GM23338 (cell line): Measurements from ENCODE around the gene ADAD2. TPM values are rescaled to one million over a fixed set of nuclear protein-coding genes. Genes with fewer than 3 reads are reported as not detected.

ENCODE experiments used
- ATAC-seq: fragments of 200-7000 bp; cut with Tn5 transposase; 3 replicates; pipeline ENCODE4 v1.9.1; 2020
- DNase-seq: peaks from one replicate; pipeline ENCODE4 v3.0.0-alpha.2; 2015; ENCODE audit warnings: low spot score
- H2AFZ ChIP-seq: fragments of 200-600 bp; sonication (generic); 2 replicates; pipeline ENCODE4 v1.8.0; 2016; ENCODE audit warnings: antibody characterized with exemption, mild to moderate bottlenecking, moderate library complexity
- H3F3A ChIP-seq: fragments of 200-600 bp; sonication (generic); replicated peaks from 2 replicates; pipeline ENCODE4 v1.8.0; 2017; ENCODE audit warnings: antibody characterized with exemption, mixed run types, low read depth
- H3K27ac ChIP-seq: fragments of 200-600 bp; sonication (generic); 2 replicates; pipeline ENCODE4 v1.6.1; 2016; ENCODE audit warnings: low read depth
- H3K27me3 ChIP-seq: fragments of 200-600 bp; sonication (generic); 2 replicates; pipeline ENCODE4 v1.8.0; 2016; ENCODE audit warnings: mild to moderate bottlenecking, mixed run types, moderate library complexity; ENCODE audit not compliant: insufficient read depth
- H3K36me3 ChIP-seq: fragments of 200-600 bp; sonication (generic); 2 replicates; pipeline ENCODE4 v1.8.0; 2016; ENCODE audit warnings: mild to moderate bottlenecking; ENCODE audit not compliant: insufficient read depth
- H3K4me1 ChIP-seq: fragments of 200-600 bp; sonication (generic); 2 replicates; pipeline ENCODE4 v1.8.0; 2016; ENCODE audit warnings: mild to moderate bottlenecking, moderate library complexity; ENCODE audit not compliant: insufficient read depth
- H3K4me2 ChIP-seq: fragments of 200-600 bp; sonication (generic); 2 replicates; pipeline ENCODE4 v1.7.1; 2017; ENCODE audit warnings: mixed run types
- H3K4me3 ChIP-seq: fragments of 200-600 bp; sonication (generic); 2 replicates; pipeline ENCODE4 v1.6.1; 2016; ENCODE audit warnings: mixed run types
- H3K79me2 ChIP-seq: fragments of 200-600 bp; sonication (generic); replicated peaks from 2 replicates; pipeline ENCODE4 v1.8.0; 2017; ENCODE audit warnings: mild to moderate bottlenecking; ENCODE audit not compliant: insufficient read depth
- H3K9me2 ChIP-seq: fragments of 200-600 bp; sonication (generic); 2 replicates; pipeline ENCODE4 v1.8.0; 2017; ENCODE audit not compliant: insufficient read depth
- H4K20me1 ChIP-seq: fragments of 200-600 bp; sonication (generic); replicated peaks from 2 replicates; pipeline ENCODE4 v1.8.0; 2017; ENCODE audit warnings: mild to moderate bottlenecking; ENCODE audit not compliant: insufficient read depth
- H3K27ac Mint-ChIP-seq: 2 replicates; pipeline ENCODE4 v1.8.0; 2020; ENCODE audit warnings: inconsistent platforms, mild to moderate bottlenecking, moderate library complexity, mixed read lengths
- H3K27me3 Mint-ChIP-seq: 3 replicates; pipeline ENCODE4 v1.8.0; 2022; ENCODE audit warnings: low read depth, mild to moderate bottlenecking, moderate library complexity, mixed read lengths, inconsistent platforms; ENCODE audit not compliant: insufficient read depth, poor library complexity
- H3K36me3 Mint-ChIP-seq: 3 replicates; pipeline ENCODE4 v1.8.0; 2021; ENCODE audit warnings: low read depth, mild to moderate bottlenecking, inconsistent platforms, moderate library complexity, mixed read lengths
- H3K4me1 Mint-ChIP-seq: 3 replicates; pipeline ENCODE4 v1.8.0; 2020; ENCODE audit warnings: mild to moderate bottlenecking, inconsistent platforms, mixed read lengths
- H3K4me3 Mint-ChIP-seq: 3 replicates; pipeline ENCODE4 v1.8.0; 2021; ENCODE audit warnings: moderate library complexity, mild to moderate bottlenecking, inconsistent platforms, mixed read lengths
- H3K9me3 Mint-ChIP-seq: 3 replicates; pipeline ENCODE4 v1.8.0; 2020; ENCODE audit warnings: moderate library complexity, mild to moderate bottlenecking, inconsistent platforms, mixed read lengths
- CREB1 ChIP-seq: fragments of 250-450 bp; sonication (Bioruptor Pico); IDR thresholded peaks from 2 replicates; pipeline ENCODE4 v1.5.0; 2020; ENCODE audit warnings: low read depth, mild to moderate bottlenecking, moderate library complexity
- EZH2 ChIP-seq: fragments of 200-600 bp; sonication (generic); IDR thresholded peaks from one replicate; pipeline ENCODE4 v1.8.0; 2017; ENCODE audit warnings: antibody characterized with exemption, mild to moderate bottlenecking, low read depth; ENCODE audit not compliant: unreplicated experiment
- EZH2phosphoT487 ChIP-seq: fragments of 200-600 bp; sonication (generic); IDR thresholded peaks from one replicate; pipeline ENCODE4 v1.8.1; 2018; ENCODE audit warnings: antibody characterized with exemption; ENCODE audit not compliant: unreplicated experiment
- JUNB ChIP-seq: IDR thresholded peaks from one replicate; pipeline ENCODE4 v1.6.1; 2016; ENCODE audit warnings: antibody characterized with exemption; ENCODE audit not compliant: unreplicated experiment
- POLR2AphosphoS5 ChIP-seq: IDR thresholded peaks from 2 replicates; pipeline ENCODE4 v1.6.1; 2016; ENCODE audit warnings: antibody characterized with exemption, low read depth
- STAT1 ChIP-seq: IDR thresholded peaks from one replicate; pipeline ENCODE4 v1.6.1; 2016; ENCODE audit warnings: antibody characterized with exemption; ENCODE audit not compliant: unreplicated experiment
- ZNF114 ChIP-seq: fragments of 250-450 bp; sonication (Bioruptor Pico); IDR thresholded peaks from 2 replicates; pipeline ENCODE4 v1.5.0; 2020; ENCODE audit warnings: mild to moderate bottlenecking, moderate library complexity
- polyA plus RNA-seq: library from polyadenylated mRNA; unstranded; fragments of >200 nt; fragmentation: Nextera tagmentation; extraction: Ambion mirVana; gene quantifications from 2 replicates; pipeline ENCODE4 v1.2.1, GENCODE V29; 2016
- total RNA-seq: library from RNA; depleted of rRNA; stranded (reverse); fragments of >200 nt; shearing (Covaris generic); gene quantifications from 2 replicates; pipeline ENCODE4 v1.2.3, GENCODE V29; 2014
- TF ChIP-seq, protein P1 (sequence below): fragments of 250-450 bp; sonication (Bioruptor Pico); IDR thresholded peaks from 2 replicates; pipeline ENCODE4 v1.5.0; 2020; ENCODE audit warnings: mild to moderate bottlenecking, moderate library complexity
- TF ChIP-seq, protein P2 (sequence below), 2 experiments: fragments of 200-600 bp in 1 of 2; sonication (generic) in 1 of 2; conservative IDR thresholded peaks; 2 replicates each; pipeline versions ENCODE4 v1.5.1 to v1.6.1; 2016 to 2017; ENCODE audit warnings: antibody characterized with exemption in 2 of 2, low read depth in 2 of 2, mild to moderate bottlenecking in 2 of 2, moderate library complexity in 1 of 2
- TF ChIP-seq, protein P3 (sequence below): IDR thresholded peaks from 2 replicates; pipeline ENCODE4 v1.6.1; 2016; ENCODE audit warnings: antibody characterized with exemption

ADAD2 gene
- total and polyA plus RNA-seq, 2 experiments from 2014 or later = 1.6 to 4.5 TPM

DNA sequence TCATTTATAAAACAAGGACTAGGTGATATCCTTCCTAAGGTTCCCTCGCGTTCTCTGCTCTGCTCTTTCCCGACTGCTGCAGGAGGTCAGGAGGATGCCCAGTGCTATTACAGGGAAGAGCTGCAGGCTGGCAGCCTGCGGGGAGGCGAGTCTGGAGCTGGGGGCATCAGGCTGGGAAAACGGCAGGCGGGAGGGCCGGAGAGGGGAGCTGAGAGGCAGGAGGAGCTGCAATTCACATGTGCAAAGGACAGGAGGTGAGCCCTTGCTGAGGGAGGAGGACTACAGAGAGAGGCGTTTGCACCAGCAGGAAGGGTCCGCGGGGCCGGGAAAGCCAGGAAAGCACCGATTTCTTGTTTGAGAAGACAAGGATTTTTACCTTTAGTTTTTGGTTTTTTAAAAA, 8.1 kb downstream of the ADAD2 start (continued):
- TF ChIP-seq, protein P1, sequence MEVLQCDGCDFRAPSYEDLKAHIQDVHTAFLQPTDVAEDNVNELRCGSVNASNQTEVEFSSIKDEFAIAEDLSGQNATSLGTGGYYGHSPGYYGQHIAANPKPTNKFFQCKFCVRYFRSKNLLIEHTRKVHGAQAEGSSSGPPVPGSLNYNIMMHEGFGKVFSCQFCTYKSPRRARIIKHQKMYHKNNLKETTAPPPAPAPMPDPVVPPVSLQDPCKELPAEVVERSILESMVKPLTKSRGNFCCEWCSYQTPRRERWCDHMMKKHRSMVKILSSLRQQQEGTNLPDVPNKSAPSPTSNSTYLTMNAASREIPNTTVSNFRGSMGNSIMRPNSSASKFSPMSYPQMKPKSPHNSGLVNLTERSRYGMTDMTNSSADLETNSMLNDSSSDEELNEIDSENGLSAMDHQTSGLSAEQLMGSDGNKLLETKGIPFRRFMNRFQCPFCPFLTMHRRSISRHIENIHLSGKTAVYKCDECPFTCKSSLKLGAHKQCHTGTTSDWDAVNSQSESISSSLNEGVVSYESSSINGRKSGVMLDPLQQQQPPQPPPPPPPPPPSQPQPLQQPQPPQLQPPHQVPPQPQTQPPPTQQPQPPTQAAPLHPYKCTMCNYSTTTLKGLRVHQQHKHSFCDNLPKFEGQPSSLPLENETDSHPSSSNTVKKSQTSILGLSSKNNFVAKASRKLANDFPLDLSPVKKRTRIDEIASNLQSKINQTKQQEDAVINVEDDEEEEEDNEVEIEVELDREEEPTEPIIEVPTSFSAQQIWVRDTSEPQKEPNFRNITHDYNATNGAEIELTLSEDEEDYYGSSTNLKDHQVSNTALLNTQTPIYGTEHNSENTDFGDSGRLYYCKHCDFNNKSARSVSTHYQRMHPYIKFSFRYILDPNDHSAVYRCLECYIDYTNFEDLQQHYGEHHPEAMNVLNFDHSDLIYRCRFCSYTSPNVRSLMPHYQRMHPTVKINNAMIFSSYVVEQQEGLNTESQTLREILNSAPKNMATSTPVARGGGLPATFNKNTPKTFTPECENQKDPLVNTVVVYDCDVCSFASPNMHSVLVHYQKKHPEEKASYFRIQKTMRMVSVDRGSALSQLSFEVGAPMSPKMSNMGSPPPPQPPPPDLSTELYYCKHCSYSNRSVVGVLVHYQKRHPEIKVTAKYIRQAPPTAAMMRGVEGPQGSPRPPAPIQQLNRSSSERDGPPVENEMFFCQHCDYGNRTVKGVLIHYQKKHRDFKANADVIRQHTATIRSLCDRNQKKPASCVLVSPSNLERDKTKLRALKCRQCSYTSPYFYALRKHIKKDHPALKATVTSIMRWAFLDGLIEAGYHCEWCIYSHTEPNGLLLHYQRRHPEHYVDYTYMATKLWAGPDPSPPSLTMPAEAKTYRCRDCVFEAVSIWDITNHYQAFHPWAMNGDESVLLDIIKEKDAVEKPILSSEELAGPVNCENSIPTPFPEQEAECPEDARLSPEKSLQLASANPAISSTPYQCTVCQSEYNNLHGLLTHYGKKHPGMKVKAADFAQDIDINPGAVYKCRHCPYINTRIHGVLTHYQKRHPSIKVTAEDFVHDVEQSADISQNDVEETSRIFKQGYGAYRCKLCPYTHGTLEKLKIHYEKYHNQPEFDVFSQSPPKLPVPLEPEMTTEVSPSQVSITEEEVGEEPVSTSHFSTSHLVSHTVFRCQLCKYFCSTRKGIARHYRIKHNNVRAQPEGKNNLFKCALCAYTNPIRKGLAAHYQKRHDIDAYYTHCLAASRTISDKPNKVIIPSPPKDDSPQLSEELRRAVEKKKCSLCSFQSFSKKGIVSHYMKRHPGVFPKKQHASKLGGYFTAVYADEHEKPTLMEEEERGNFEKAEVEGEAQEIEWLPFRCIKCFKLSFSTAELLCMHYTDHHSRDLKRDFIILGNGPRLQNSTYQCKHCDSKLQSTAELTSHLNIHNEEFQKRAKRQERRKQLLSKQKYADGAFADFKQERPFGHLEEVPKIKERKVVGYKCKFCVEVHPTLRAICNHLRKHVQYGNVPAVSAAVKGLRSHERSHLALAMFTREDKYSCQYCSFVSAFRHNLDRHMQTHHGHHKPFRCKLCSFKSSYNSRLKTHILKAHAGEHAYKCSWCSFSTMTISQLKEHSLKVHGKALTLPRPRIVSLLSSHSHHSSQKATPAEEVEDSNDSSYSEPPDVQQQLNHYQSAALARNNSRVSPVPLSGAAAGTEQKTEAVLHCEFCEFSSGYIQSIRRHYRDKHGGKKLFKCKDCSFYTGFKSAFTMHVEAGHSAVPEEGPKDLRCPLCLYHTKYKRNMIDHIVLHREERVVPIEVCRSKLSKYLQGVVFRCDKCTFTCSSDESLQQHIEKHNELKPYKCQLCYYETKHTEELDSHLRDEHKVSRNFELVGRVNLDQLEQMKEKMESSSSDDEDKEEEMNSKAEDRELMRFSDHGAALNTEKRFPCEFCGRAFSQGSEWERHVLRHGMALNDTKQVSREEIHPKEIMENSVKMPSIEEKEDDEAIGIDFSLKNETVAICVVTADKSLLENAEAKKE (CRISPR knock-in tag) = no peak

DNA sequence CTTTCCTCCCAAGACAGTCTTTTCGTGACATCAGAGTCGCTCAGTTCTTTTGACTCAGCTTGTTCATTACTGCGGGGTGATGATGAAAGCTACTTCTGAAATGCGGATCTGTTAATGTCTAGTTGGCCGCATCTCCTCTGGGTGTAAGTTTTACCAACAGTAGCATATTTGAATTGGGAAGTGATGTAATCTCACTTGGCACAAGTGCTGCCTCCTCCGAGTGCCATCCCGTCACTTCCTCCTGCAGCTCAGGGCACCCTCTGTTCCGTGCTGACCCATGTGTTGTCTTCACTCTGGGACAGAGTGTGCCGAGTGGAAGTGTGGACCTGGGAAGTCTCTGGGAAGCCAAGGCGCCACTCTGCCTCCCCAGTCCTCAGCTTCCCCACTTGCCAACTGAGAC, 8.9 kb downstream of the ADAD2 start:
- H3K9me2 ChIP-seq = no peaks in the 10 kb centered on the region
- no peaks in the 10 kb centered on the region for H3K36me3 Mint-ChIP-seq
- H3K4me1 ChIP-seq = no peaks in the 10 kb centered on the region
- no peak overlapping the region for H2AFZ ChIP-seq
- H3K79me2 ChIP-seq = no peaks in the 10 kb centered on the region
- no peaks in the 10 kb centered on the region for H3F3A ChIP-seq
- H3K36me3 ChIP-seq = no peaks in the 10 kb centered on the region
- no peak overlapping the region for H3K4me2 ChIP-seq
- no peaks in the 10 kb centered on the region for H3K27me3 ChIP-seq
- H3K27ac ChIP-seq = no peak overlapping the region
- no peaks in the 10 kb centered on the region for H3K9me3 Mint-ChIP-seq
- ATAC-seq = no peak
- peaks cover 7% of the 10 kb centered on the region for H3K27me3 Mint-ChIP-seq
- peaks cover 17% of the 10 kb centered on the region for H3K4me1 Mint-ChIP-seq
- DNase-seq = no peak
- no peaks in the 10 kb centered on the region for H4K20me1 ChIP-seq
- no peak overlapping the region for H3K4me3 ChIP-seq
- no peak overlapping the region for H3K27ac Mint-ChIP-seq
- no peak overlapping the region for H3K4me3 Mint-ChIP-seq
- TF ChIP-seq EZH2 (no peak), ZNF114 (no peak), CREB1 (CRISPR knock-in tag) (no peak), JUNB (no peak), EZH2phosphoT487 (no peak), POLR2AphosphoS5 (no peak), STAT1 (no peak)
- TF ChIP-seq, protein P2, sequence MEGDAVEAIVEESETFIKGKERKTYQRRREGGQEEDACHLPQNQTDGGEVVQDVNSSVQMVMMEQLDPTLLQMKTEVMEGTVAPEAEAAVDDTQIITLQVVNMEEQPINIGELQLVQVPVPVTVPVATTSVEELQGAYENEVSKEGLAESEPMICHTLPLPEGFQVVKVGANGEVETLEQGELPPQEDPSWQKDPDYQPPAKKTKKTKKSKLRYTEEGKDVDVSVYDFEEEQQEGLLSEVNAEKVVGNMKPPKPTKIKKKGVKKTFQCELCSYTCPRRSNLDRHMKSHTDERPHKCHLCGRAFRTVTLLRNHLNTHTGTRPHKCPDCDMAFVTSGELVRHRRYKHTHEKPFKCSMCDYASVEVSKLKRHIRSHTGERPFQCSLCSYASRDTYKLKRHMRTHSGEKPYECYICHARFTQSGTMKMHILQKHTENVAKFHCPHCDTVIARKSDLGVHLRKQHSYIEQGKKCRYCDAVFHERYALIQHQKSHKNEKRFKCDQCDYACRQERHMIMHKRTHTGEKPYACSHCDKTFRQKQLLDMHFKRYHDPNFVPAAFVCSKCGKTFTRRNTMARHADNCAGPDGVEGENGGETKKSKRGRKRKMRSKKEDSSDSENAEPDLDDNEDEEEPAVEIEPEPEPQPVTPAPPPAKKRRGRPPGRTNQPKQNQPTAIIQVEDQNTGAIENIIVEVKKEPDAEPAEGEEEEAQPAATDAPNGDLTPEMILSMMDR (conservative IDR thresholded peaks at IDR 0.05; ENCODE audit: low read depth in 2 of 2) = no peak
- TF ChIP-seq, protein P3, sequence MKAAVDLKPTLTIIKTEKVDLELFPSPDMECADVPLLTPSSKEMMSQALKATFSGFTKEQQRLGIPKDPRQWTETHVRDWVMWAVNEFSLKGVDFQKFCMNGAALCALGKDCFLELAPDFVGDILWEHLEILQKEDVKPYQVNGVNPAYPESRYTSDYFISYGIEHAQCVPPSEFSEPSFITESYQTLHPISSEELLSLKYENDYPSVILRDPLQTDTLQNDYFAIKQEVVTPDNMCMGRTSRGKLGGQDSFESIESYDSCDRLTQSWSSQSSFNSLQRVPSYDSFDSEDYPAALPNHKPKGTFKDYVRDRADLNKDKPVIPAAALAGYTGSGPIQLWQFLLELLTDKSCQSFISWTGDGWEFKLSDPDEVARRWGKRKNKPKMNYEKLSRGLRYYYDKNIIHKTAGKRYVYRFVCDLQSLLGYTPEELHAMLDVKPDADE = no peak
